HG03521 (cell line): ENCODE measurements around the gene SMIM45.

ENCODE experiments used
- ATAC-seq: cut with Tn5 transposase; IDR thresholded peaks from one replicate; pipeline ENCODE4 v1.9.1; 2021; ENCODE audit warnings: mild to moderate bottlenecking, moderate library complexity; ENCODE audit not compliant: unreplicated experiment

The SMIM45 gene

DNA sequence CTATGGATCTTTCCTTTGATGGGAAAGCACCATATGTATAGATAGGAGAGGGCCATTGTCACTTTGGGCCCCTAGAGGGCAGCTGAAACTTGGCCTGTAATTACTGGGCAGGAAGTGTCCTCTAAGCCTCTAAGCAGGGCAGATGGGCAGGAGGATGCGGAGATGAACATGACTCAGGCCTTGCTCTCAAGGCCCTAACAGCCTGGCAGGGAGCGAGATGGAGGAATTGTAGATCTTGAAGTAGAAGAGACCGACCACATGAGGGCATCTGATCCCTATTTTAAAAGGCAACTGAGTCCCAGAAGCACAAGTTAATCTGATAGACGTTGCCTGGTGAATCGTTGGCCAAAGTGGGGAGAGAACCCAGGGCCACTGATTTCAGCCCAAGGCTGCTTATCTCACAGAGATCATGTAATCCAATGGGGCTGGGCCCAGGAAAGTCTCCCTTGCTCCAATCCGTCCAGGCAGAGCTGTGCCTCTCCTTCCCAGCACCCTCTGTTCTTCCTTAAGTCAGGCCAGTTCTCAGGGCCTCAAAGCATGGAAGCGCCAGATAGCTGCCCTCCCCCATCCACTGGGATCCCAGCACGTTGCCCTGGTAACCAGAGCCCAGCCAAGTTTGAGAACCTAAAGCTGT lies 14.8 kb downstream of the SMIM45 start:
- no peak for ATAC-seq

GRCh38 chr22:41968601-41969000 lies 16.7 kb downstream of the SMIM45 start:
- no peak for ATAC-seq

DNA sequence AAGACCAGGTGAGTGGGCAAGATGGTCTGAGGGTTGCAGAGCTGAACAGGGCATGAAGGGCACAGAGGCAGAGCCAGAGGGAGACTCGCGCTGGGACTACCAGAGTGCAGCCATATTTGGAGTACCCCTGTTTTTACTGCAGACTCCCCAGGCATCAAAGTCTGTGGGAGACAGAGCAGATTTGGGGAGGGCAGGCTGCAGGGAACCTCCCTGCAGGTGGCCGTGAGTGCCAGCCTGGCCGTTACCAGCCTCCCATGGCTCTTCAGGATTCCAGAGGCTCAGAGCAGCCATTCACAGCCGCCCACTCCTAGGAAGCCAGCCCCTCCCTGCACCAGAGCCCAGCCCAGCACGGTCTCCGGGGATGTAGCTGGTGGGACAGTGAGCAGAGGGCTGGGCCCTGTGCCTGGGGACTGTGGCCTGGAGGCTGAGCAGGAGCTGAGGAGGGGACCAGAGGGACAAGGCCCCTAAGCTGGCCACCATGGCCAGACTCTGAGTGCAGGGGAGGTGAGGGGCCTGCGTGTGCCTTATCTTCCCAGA lies 17.2 kb downstream of the SMIM45 start, which contains the start of gene SEPTIN3:
SEPTIN3 (plus strand) TSS at position 334 of the 537 bp plus-strand sequence. CDS start 2,050 bp downstream, outside the sequence.
- ATAC-seq, result no peak

DNA sequence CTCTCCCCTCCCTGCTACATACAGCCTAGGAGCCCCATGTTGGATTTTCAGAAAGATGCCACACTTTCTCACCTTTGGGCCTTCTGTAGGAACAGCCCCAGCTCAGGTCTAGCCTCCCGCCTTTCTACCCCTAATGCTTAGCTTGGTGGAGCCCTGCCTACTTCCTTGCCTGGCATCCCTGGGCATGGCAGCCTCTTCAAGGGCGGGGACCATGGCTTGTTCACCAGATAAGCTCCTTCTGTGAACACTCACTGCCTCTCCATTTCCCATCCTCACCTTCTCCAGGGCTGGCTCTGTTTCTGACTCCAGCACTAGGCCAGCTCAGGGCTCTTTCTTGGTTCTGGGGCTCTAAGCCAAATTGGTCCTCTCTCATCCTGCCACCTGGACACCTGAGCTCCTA lies 18.7 kb downstream of the SMIM45 start:
- no peak for ATAC-seq

DNA sequence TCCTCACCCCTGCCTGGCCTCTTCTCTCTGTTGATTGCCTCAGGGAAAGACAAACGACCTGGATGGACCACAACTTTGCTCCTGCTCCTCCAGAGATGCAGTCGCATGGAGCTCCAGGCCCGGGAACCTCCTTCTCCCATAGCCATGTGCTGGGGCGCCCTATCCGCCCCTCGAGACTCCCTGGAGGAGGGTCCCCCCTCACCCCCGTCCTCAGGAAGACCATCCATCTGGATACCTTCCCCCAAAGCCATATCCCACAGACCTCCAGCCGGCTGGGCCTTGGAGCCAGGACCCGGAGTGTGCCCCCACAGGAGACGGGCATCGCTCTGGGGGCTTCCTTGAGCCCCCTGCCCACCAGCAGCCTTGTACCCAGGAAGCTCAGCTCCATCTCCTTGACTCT lies 19.5 kb downstream of the SMIM45 start:
- ATAC-seq, result no peak

GRCh38 chr22:41974691-41975290 lies 22.8 kb downstream of the SMIM45 start:
- ATAC-seq, result no peak

- no peak for ATAC-seq
Observed at GRCh38 chr22:41975299-41976069, 23.5 kb downstream of the SMIM45 start.

- ATAC-seq, result no peak
Observed at GRCh38 chr22:41976070-41976901, 24.3 kb downstream of the SMIM45 start.

- ATAC-seq, result no peak
Observed at GRCh38 chr22:41976961-41977566, 25.1 kb downstream of the SMIM45 start.

DNA sequence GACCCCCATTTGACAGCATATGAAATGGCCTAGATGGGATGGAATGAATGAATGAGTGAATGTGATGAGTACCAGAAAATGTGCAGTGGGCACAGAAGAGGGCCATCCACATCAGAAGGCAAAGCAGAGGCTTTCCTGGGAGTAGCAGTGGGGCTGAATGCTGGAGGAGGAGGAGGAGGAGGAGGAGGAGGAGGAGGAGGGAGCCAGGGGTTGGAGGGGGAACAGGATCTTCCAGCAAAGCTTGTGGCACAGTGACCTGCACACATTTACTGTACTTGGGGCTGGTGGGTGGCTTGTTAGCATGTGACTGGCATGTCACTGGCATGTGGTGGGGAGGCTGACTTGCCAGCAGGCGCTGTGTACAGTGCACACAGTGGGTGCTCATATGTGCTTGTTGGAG lies 26.8 kb downstream of the SMIM45 start:
- no peak for ATAC-seq

- ATAC-seq, result no peak
Observed at GRCh38 chr22:41979423-41980250, 27.7 kb downstream of the SMIM45 start.

DNA sequence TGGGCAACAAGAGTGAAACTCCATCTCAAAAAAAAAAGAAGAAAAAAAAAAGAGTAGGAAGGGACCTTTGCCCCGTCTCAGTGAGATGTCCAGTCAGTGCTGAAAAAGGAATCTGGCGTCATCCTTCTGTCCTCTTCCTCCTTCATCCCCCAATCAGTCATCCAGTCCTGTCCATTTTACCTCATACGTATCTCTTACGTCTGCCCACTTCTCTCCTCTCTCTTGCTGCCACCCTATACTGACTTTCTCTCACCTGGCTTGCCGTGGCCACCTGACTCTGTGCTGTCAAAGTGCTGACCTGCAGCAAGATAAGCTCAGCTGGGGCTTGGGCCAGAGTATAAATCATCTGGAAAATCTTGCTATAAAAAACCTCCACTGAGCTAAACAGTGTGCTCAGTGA lies 30.9 kb downstream of the SMIM45 start:
- no peak for ATAC-seq

- no peak for ATAC-seq
Observed at GRCh38 chr22:41983513-41984405, 31.8 kb downstream of the SMIM45 start.

DNA sequence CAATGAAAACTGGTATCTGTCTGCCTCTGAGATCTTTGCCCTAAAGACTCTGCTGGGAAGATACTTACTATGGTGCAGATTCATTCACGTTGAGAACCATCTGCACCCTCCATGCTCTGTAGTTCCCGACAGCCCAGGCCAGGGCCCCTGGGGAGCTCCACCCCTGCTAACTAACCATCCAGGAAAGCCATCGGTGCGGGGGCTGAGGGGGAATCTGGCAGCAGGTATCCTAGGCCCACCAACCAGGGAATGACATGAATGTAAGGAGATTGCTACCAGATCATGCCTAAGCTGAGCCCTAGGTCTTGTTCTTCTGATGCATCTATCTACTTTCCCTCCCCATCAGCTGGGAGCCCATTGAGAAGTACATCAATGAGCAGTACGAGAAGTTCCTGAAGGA lies 35.3 kb downstream of the SMIM45 start:
- no peak for ATAC-seq

DNA sequence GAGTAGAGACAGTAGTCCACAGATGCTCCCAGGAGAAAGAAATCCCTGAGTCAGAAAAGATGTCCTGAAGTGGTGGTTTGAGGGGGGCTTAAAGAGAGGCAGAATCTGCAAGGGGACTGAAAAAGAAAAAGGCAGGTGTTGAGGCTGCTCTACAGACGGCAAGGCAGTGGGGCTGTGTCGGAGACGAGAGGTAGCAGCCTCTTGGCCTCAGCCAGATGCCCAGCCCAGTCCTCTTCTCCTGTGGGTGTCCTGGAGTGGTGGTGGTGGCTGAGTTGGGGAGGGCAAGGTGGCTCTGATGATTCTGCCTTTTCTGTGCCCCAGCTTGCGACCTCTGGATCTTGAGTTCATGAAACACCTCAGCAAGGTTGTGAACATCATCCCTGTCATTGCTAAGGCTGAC lies 37.3 kb downstream of the SMIM45 start:
- no peak for ATAC-seq

- ATAC-seq, result no peak
Observed at GRCh38 chr22:41991111-41991510, 39.2 kb downstream of the SMIM45 start.

- no peak for ATAC-seq
Observed at GRCh38 chr22:41992496-41992895, 40.5 kb downstream of the SMIM45 start.

GRCh38 chr22:41995211-41995610 lies 43.3 kb downstream of the SMIM45 start:
- no peak for ATAC-seq

DNA sequence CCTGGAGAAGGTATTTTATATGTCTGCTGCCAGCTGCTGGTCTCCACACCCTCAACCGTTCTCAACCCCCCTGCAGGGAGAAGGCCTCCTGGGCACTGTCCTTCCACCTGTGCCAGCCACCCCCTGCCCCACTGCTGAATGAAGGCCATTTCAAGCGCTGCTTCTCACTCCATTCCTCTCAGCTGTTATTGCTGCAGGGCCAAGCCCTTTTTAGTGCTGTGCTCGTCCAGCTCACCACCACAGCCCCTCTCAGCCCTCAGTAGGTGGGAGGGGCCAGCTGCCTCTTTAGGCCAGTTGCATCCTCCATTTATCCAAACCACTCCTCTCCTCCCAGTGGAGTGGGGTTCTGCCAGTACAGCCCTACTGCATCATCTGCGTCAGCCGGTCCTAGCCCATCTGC lies 44.9 kb downstream of the SMIM45 start:
- ATAC-seq, result no peak
